Ishikawa (cell line): Measurements from ENCODE around the gene FAM20B.

Experiments
- EP300 ChIP-seq: IDR thresholded peaks from 2 replicates; pipeline ENCODE4 v1.6.1; 2012; ENCODE audit warnings: borderline replicate concordance
- TAF1 ChIP-seq: IDR thresholded peaks from 2 replicates; pipeline ENCODE4 v1.6.1; 2012; ENCODE audit warnings: low read depth, mild to moderate bottlenecking

DNA sequence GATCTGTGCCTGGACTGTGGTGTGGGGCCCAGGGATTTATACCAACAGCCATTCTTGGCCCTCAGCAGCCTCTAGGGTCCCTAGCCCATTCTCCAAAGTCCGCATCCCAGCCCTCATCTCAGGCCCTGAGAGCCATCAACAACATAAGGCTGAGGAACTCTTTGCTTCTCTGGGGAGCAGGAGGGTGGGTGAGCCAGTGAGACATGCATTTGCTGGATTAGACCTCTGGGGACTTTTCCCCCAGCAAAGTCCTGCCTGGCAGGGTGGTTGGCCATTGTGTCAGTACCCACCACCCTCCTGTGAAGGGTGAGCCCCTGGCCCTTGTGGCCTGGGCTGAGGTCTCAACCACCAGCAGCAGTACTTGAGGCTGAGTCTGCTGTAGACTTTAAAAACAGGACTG is 24.2 kb upstream of the FAM20B start:
- TF ChIP-seq EP300, result no peak
- TF ChIP-seq TAF1, result no peak
